ENCODE data around the gene TMEM9B. TPM values are rescaled to one million over a fixed set of nuclear protein-coding genes. Genes with fewer than 3 reads are reported as not detected.
"Not testable (repeated sequence)": the region's sequence is repeated elsewhere in the genome, so short reads cannot be mapped to it uniquely, and the experiment has no call there.

The TMEM9B gene
- total RNA-seq, 1 experiment from 2014 or later, result 8.5 TPM

GRCh38 chr11:8959546-8960166, 4.6 kb downstream of the TMEM9B start:
- DNase-seq, result peak; percentile 85

DNA sequence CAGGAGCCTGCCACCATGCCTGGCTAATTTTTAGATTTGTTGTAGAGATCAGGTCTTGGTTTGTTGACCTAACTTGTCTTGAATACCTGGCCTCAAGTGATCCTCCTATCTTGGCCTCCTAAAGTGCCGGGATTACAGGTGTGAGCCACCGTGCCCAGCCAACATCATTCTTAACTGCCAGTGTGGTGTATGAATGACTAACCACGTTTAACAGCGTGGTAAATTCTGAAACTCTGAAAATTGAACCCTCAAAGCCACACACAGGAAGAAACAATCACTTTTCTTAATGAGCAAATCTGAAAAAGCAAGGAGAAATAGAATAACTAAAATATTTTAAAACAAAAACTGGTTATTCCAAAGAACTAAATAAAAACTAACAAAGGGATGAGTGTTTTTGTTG, 7.4 kb downstream of the TMEM9B start:
- Histone ChIP-seq H3K27me3 (ENCODE audit: control insufficient read depth, insufficient read depth, low read length) (no peaks in the 10 kb centered on the region), H3K36me3 (replicated peaks; ENCODE audit: control insufficient read depth, insufficient read depth, low read length) (no peaks in the 10 kb centered on the region), H3K4me3 (ENCODE audit: insufficient read depth, low read depth, low read length) (no peak overlapping the region)
- DNase-seq, result no peak

More at GRCh38 chr11:8959546-8960166, 4.6 kb downstream of the TMEM9B start:
- Histone ChIP-seq H3K27me3 (ENCODE audit: control insufficient read depth, insufficient read depth, low read length) (no peaks in the 10 kb centered on the region), H3K4me3 (ENCODE audit: insufficient read depth, low read depth, low read length) (no peak overlapping the region), H3K36me3 (replicated peaks; ENCODE audit: control insufficient read depth, insufficient read depth, low read length) (no peaks in the 10 kb centered on the region)

GRCh38 chr11:8948886-8949285, 15.4 kb downstream of the TMEM9B start:
- no peaks in the 10 kb centered on the region for H3K36me3 ChIP-seq (replicated peaks; ENCODE audit: control insufficient read depth, insufficient read depth, low read length)
- H3K27me3 ChIP-seq (ENCODE audit: control insufficient read depth, insufficient read depth, low read length), result no peaks in the 10 kb centered on the region
- no peak for DNase-seq
- no peak overlapping the region for H3K4me3 ChIP-seq (ENCODE audit: insufficient read depth, low read depth, low read length)

GRCh38 chr11:8947230-8947943, 16.9 kb downstream of the TMEM9B start:
- no peak for DNase-seq
- Histone ChIP-seq H3K4me3 (ENCODE audit: insufficient read depth, low read depth, low read length) (no peak overlapping the region), H3K36me3 (replicated peaks; ENCODE audit: control insufficient read depth, insufficient read depth, low read length) (no peaks in the 10 kb centered on the region), H3K27me3 (ENCODE audit: control insufficient read depth, insufficient read depth, low read length) (no peaks in the 10 kb centered on the region)

- Histone ChIP-seq H3K27me3 (ENCODE audit: control insufficient read depth, insufficient read depth, low read length) (no peaks in the 10 kb centered on the region), H3K36me3 (replicated peaks; ENCODE audit: control insufficient read depth, insufficient read depth, low read length) (no peaks in the 10 kb centered on the region), H3K4me3 (ENCODE audit: insufficient read depth, low read depth, low read length) (no peak within 1 kb of the TSS)
- no peak for DNase-seq
Observed at GRCh38 chr11:8942518-8943066, 21.6 kb downstream of the TMEM9B start, which contains the start of gene ASCL3. Gene ASCL3 (minus strand): TSS chr11:8943016. CDS start chr11:8938161, 4,855 bp downstream.

DNA sequence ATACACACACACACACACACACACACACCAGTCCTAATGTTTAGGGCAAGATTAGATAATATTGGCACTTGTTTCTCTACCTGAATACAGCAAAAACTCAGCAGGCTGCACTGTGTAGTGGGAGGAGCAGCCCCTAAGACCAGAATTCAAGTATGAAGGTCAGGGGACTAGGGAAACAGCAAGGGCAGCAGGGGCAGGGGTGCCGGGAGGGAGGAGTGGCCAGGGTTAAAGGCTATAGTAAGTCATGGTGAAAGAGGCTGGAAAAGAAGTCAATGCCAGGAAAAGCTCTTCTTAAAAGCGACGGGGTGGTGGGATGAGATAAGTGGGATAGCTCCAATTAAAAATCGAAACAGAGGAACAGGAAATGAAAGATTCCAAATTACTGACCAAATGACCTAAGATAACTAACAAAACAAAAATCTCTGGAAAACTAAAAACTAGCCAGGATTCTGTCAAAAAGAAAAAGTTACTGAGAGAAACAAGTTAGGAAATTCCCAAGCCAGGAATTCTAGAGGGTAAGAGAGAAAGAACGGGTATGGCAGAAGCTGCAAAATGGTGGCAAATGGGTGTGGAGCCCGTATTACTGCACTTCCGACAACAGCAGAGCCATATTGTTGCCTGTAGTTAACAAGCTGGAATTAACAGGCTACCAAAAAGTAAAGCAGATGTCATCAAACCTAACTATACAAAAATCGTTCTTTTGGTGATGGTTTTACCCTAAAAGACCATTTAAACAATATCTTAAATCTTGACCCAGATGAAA, 22.7 kb downstream of the TMEM9B start:
- no peak overlapping the region for H3K4me3 ChIP-seq (ENCODE audit: insufficient read depth, low read depth, low read length)
- no peaks in the 10 kb centered on the region for H3K27me3 ChIP-seq (ENCODE audit: control insufficient read depth, insufficient read depth, low read length)
- no peak for DNase-seq
- H3K36me3 ChIP-seq (replicated peaks; ENCODE audit: control insufficient read depth, insufficient read depth, low read length), result no peaks in the 10 kb centered on the region

- no peaks in the 10 kb centered on the region for H3K36me3 ChIP-seq (replicated peaks; ENCODE audit: control insufficient read depth, insufficient read depth, low read length)
- H3K4me3 ChIP-seq (ENCODE audit: insufficient read depth, low read depth, low read length), result no peak overlapping the region
- no peak for DNase-seq
- H3K27me3 ChIP-seq (ENCODE audit: control insufficient read depth, insufficient read depth, low read length), result no peaks in the 10 kb centered on the region
Observed at GRCh38 chr11:8937659-8938058, 26.6 kb downstream of the TMEM9B start.

DNA sequence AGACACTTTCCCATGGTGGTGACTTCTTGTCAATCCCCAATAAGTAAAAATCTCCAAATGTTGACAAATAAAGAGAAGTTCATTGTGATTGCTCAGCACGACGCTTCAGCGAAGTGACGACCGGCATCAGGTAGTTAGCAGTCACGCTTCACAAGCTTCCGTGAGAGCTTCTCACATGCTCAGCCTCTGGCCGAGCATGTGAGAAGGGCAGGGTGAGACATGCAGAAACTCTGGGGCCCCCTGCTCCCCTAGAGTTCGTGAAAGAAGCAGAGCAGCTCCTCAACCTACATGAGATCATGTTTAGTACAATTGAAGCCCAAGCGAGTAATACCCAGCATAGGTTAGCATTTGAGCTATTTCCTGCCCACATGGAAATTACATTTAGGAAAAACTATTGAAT, 27.1 kb downstream of the TMEM9B start:
- Histone ChIP-seq H3K36me3 (replicated peaks; ENCODE audit: control insufficient read depth, insufficient read depth, low read length) (no peaks in the 10 kb centered on the region), H3K27me3 (ENCODE audit: control insufficient read depth, insufficient read depth, low read length) (no peaks in the 10 kb centered on the region), H3K4me3 (ENCODE audit: insufficient read depth, low read depth, low read length) (no peak overlapping the region)
- DNase-seq, result no peak

DNA sequence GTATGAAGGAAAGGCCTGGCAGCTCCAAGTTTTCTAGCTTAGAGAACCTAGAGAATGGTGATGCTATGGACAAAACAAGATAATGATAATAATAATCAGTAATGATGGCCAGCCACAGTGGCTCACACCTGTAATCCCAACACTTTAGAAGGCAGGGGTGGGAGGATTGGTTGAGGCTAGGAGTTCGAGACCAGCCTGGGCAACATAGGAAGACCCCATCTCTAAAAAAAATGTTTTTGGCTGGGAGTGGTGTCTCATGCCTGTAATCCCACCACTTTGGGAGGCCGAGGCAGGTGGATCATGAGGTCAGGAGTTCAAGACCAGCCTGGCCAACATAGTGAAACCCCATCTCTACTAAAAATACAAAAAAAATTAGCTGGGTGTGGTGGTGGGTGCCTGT, 28.5 kb downstream of the TMEM9B start:
- H3K4me3 ChIP-seq (ENCODE audit: insufficient read depth, low read depth, low read length); H3K36me3 ChIP-seq (replicated peaks; ENCODE audit: control insufficient read depth, insufficient read depth, low read length); H3K27me3 ChIP-seq (ENCODE audit: control insufficient read depth, insufficient read depth, low read length); DNase-seq: not testable (repeated sequence)

DNA sequence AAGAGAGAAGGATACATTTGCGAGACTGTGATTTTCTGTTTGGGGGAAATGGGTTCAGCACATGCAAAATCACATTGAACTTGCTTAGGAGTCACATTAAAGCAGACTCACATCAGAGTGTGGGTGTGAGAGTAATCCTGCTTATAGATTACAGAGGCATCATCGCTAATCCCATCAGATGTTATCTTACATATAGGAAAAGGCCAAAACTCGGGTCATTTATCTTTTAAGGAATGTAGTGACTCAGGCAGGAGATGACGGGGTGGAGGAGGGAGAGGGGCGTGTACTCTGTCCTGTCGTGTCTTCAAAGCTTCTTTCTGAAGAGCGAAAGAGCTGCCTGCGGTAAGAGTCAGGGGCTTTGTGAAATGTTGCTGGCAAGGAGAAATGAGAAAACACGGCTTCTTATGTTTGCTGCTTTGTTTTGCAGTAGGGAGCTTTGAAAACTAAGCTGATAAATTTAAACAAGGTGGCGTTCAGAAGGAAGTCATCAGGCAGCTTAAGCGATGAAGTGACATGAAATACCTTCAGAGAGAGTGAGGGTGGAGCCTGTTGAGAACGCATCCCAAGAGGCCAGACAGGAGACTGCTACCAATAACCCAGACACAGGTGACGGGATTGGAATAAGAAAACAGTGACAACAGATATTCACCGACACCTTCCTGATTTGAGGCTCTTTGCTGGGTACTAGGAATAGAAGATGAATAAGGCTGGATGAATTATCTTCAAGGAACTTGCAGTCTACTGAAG, 29.3 kb downstream of the TMEM9B start:
- H3K4me3 ChIP-seq (ENCODE audit: insufficient read depth, low read depth, low read length), result no peak overlapping the region
- H3K36me3 ChIP-seq (replicated peaks; ENCODE audit: control insufficient read depth, insufficient read depth, low read length), result no peaks in the 10 kb centered on the region
- no peaks in the 10 kb centered on the region for H3K27me3 ChIP-seq (ENCODE audit: control insufficient read depth, insufficient read depth, low read length)
- no peak for DNase-seq

GRCh38 chr11:8933931-8934330, 30.3 kb downstream of the TMEM9B start:
- DNase-seq, result peak; percentile 51
- Histone ChIP-seq H3K36me3 (replicated peaks; ENCODE audit: control insufficient read depth, insufficient read depth, low read length) (no peaks in the 10 kb centered on the region), H3K27me3 (ENCODE audit: control insufficient read depth, insufficient read depth, low read length) (no peaks in the 10 kb centered on the region), H3K4me3 (ENCODE audit: insufficient read depth, low read depth, low read length) (no peak overlapping the region)

GRCh38 chr11:8932564-8933180, 31.6 kb downstream of the TMEM9B start, which contains the start of gene C11orf16:
Gene C11orf16 (minus strand): TSS chr11:8932947. CDS start chr11:8932308, 639 bp downstream.
- Histone ChIP-seq H3K4me3 (ENCODE audit: insufficient read depth, low read depth, low read length) (no peak within 1 kb of the TSS), H3K36me3 (replicated peaks; ENCODE audit: control insufficient read depth, insufficient read depth, low read length) (no peaks in the 10 kb centered on the region), H3K27me3 (ENCODE audit: control insufficient read depth, insufficient read depth, low read length) (no peaks in the 10 kb centered on the region)
- peak; percentile 66 for DNase-seq

DNA sequence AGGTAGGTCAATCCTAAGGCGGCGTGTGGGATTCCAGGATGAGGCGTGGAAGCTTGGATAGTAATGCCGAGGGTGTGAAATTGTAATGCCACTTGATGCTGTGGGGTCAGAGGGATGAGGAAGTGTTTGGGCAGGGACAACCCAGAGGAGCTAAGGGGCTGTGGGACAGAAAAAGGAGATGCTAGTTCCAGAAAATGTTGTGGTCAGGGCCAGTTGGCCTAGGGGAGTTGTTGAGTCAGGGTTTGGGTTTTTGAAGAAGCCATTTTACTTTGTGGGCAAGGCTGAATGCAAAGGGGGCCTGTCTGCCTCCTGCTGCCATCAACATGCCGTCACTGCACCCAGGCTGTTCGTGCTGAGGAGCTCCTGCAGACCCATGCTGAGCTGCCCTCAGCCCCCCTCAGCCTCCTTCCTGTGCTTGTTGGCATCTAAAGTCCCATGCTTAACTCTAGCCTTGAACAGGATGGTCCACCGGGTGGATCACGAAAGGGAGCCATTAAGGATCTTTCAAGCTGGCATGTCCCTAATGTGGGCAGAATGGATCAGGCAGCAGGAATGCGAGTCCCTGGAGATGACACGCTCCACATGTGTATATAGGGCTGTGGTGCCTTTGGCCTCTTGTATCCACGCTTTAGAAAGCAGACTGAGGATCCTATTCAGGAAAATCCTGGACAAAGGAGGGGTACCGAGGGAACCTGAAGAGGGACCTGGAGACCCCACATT, 33.6 kb downstream of the TMEM9B start:
- DNase-seq, result no peak
- Histone ChIP-seq H3K27me3 (ENCODE audit: control insufficient read depth, insufficient read depth, low read length) (no peaks in the 10 kb centered on the region), H3K36me3 (replicated peaks; ENCODE audit: control insufficient read depth, insufficient read depth, low read length) (no peaks in the 10 kb centered on the region), H3K4me3 (ENCODE audit: insufficient read depth, low read depth, low read length) (no peak overlapping the region)
